Measurements from ENCODE around the gene ALDOC.

Gene ALDOC

DNA sequence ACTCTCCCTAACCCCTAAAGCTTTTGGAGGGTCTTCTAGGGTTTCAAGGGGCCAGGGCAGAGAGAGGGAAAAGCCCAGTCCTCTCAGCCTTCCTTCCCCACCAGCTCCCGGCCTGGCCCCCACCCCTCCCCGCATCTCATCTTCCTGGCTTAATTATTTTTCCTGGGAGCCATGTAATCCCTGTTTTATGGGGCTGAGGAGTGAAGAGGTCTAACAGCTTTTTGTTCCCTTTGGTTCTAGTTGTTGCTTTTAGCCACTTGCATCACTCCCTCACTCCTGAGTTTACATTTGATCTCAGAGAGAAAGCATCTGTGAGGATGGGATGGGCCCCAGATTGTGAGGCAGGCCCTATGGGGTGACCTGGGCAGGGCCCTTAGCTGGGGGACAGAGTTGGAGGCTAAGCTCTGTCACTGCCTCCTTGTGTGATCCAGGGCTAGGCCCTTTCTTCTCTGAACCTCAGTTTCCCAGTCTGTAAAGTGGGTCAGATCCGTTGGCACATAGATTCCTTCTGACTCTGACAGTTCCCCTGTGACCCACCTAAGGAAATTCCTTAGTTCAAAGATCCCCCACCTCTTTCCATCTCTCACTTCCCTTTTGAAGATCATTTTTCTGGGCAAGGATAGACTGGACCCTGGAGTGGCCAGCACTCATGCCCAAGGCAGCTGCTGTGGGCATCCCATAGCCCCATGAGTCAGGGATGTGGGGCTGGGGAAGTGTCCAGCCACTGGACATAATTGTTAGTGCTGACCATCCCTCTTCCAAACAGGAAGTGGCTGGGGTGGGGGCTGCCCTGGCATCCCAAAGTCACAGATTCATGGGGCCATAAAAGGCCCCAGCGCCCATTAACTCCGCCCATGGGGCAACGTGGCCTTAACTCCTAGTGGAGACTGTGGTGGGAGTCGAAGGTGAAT, 44.4 kb downstream of the ALDOC start:
- no peak for DNase-seq (ENCODE audit: low spot score)

- no peak for DNase-seq (ENCODE audit: low spot score)
These were observed 45.8 kb downstream of the ALDOC start for GRCh38 chr17:28530926-28531325.

DNA sequence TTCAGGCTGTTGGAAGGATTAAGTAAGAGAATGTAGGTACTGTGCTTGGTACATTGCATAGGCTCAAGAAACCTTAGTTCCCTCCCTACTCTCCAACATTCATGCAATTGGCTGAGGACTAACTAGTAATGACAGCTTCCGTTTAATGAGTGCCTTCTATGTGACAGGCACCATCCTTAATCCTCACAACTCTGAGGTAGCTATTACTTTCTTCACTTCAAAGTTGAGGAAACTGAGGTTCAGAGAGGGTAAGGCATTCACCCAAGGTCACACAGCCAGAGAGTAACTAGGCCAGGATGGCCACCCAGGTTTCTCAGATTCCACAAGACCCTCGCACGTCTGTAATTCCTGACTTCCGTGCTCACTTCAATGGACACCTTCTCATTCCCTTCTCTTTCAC, 46.4 kb downstream of the ALDOC start:
- no peak for DNase-seq (ENCODE audit: low spot score)

- DNase-seq (ENCODE audit: low spot score), result no peak
These were observed 47.7 kb downstream of the ALDOC start for GRCh38 chr17:28529013-28529400.

GRCh38 chr17:28528327-28529012, 48.2 kb downstream of the ALDOC start:
- no peak for DNase-seq (ENCODE audit: low spot score)

- DNase-seq (ENCODE audit: low spot score), result no peak
These were observed 48.8 kb downstream of the ALDOC start for GRCh38 chr17:28527859-28528258.

GRCh38 chr17:28527181-28527681, 49.5 kb downstream of the ALDOC start:
- no peak for DNase-seq (ENCODE audit: low spot score)

DNA sequence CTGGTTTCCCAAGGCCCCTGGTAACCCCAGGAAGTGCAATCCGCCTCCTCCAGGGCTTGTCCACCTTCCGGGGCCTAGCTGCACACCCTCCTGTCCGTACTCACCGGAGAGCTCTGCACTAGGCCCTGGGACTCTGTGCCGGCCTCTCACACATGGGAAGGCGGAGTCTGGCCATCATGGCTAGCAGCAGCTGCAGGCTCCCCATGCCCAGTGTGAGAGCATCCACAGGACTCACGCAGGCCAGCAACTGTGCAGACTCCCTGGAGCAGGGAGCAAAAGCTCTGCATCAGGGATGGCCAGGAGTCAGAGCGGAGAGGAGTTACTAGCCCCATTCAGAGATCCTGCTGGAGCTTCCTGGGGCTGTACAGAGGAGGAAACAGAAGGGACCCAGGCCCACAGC, 50.3 kb downstream of the ALDOC start:
- no peak for DNase-seq (ENCODE audit: low spot score)

DNA sequence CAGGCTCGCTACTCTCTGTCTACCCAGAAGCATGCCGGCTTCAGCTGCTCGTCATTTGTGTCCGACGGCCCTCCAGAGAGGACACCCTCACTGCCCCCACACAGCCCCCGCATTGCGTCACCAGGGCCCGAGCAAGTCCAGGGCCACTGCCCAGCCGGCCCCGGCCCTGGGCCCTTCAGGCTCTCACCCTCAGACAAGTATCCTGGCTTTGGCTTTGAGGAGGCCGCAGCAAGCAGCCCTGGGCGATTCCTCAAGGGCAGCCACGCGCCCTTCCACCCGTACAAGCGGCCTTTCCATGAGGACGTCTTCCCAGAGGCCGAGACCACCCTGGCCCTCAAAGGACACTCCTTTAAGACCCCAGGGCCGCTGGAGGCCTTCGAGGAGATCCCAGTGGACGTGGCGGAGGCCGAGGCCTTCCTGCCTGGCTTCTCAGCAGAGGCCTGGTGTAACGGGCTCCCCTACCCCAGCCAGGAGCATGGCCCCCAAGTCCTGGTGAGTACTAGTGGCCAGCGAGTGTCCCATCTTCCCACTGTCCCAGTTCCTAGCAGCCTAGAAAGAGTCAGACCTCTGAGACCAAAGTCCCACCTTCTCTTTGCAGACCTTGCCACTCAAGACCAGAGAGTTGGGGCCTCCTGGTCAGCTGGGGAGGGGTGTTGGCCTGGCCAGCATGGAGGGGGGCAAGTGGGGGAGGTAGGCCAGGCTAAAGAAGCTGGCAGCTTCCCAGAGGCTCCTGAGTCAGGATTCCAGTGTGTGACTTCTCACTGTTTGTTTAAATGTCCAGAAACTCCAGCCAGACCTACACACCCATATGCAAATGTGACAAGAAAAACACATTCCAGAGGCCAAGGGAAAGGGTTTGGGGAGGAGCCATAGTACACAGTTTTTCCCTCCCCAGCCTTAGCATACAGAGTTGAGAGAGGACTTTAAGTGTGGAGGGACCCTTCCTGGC, 51.9 kb downstream of the ALDOC start:
- no peak for DNase-seq (ENCODE audit: low spot score)

GRCh38 chr17:28523876-28524275, 52.8 kb downstream of the ALDOC start:
- DNase-seq (ENCODE audit: low spot score), result no peak

DNA sequence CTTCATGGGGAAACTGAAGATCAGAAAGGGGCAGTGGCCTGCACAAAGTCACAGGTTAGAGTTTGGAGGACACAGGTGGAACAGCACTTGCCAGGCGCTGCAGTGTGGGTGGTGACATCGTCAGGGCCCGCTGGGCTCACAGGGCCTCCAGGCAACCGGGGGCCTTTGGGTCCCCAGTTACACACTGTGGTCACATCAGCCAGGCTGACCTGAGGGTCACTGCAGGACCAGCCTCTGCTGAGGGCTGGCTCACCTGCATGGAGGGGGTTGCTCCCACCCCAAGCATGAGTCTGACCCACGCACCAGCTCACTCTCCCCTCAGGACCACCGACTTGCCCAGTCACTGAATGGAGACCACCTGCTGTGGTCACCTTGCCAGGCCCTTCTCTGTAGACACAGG, 53.5 kb downstream of the ALDOC start:
- DNase-seq (ENCODE audit: low spot score), result no peak
